Astrocyte of the cerebellum (primary cell): ENCODE results near the gene PDPN.

Experiments
- DNase-seq: peaks from one replicate; pipeline ENCODE4 v3.0.0-alpha.2; 2011; ENCODE audit warnings: low read depth
- H3K4me3 ChIP-seq: 2 replicates; pipeline ENCODE4 v1.5.1; 2011; ENCODE audit warnings: mild to moderate bottlenecking, low read depth, low read length, moderate library complexity
- CTCF ChIP-seq: IDR thresholded peaks from 2 replicates; pipeline ENCODE4 v1.5.1; 2012; ENCODE audit warnings: low read length, low read depth, moderate library complexity, mild to moderate bottlenecking; ENCODE audit errors: missing control alignments
- in situ Hi-C: cut with HindIII; loops from 2 replicates; pipeline ENCODE4 v1.10.0; 2017; ENCODE audit warnings: low sequenced_read_pairs

Gene PDPN

GRCh38 chr1:13618483-13618882 is 34.9 kb downstream of the PDPN start:
- in situ Hi-C loops: no loop called here
- H3K4me3 ChIP-seq: no peak overlapping the region
- DNase-seq: no peak
- TF ChIP-seq CTCF: no peak

GRCh38 chr1:13619909-13620308 is 36.3 kb downstream of the PDPN start:
- no peak for TF ChIP-seq CTCF
- in situ Hi-C loops: no loop called here
- no peak for DNase-seq
- no peak overlapping the region for H3K4me3 ChIP-seq

GRCh38 chr1:13620825-13621224 is 37.2 kb downstream of the PDPN start:
- no peak for TF ChIP-seq CTCF
- no peak overlapping the region for H3K4me3 ChIP-seq
- in situ Hi-C loops: no loop called here
- no peak for DNase-seq

GRCh38 chr1:13622446-13622845 is 38.8 kb downstream of the PDPN start:
- TF ChIP-seq CTCF: no peak

GRCh38 chr1:13623021-13623637 is 39.5 kb downstream of the PDPN start:
- in situ Hi-C loops: no loop called here
- H3K4me3 ChIP-seq: no peak overlapping the region
- TF ChIP-seq CTCF: no peak
- no peak for DNase-seq

More at GRCh38 chr1:13622446-13622845, 38.8 kb downstream of the PDPN start:
- DNase-seq: no peak
- H3K4me3 ChIP-seq: no peak overlapping the region
- in situ Hi-C loops: no loop called here

GRCh38 chr1:13624526-13624925 is 40.9 kb downstream of the PDPN start:
- no peak overlapping the region for H3K4me3 ChIP-seq
- TF ChIP-seq CTCF: no peak
- no peak for DNase-seq
- in situ Hi-C loops: no loop called here
